Airway epithelial cell (primary cell): ENCODE measurements around the gene MYO9A. TPM values are rescaled to one million over a fixed set of nuclear protein-coding genes. Genes with fewer than 3 reads are reported as not detected.

ENCODE experiments used
- total RNA-seq: library from RNA; depleted of rRNA; stranded (reverse); fragments of >200 nt; gene quantifications from 2 replicates; pipeline ENCODE4 v1.2.3, GENCODE V29; 2015

Gene MYO9A
- 15.6 and 21.5 TPM in 2 replicates for total RNA-seq

DNA sequence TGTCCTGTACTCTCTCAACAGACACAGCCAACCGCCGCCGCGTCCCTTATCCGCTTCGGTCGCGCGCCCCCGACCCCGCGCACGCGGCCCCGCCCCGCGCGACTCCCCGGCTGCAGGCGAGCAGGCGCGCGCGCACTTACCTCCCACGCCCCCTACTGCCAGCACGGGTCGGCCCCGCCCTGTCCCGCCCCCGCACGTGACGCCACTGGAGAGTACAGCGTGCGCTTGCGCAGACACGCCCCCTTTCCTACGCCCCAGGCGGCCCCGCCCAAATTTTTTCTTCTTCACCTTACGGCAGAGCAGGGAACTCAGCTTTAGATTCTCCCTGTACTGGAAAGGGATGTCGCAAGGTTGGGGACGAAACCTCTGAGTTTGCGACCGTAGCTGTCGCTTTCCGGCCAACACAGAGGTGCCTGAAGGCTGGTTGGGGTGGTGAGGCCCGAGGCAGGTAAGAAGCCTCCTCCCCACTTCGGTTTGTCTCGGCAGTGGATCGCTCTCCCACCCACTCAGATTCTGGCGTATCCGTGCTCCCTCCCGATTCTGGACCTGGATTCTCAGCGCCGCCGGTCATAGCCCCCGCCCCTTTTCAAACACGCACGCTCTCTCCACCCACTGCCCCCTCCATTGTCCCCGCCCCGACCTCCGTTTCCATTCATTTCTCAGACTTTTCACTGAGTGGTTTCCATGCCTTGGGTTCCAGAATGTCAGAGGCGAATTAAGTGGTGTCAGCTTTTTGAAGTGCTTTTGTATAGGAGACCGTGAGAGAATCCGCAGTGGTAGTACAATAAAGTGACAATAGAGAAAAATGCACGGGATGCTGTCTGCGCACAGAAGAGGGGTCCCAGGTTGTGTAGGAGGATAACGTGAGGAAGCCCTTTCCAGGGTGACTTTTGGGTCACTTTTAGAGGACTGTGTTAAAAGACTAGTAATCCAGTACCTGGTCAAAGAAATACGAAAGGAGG lies at the start of gene MYO9A, which contains the start of gene SENP8:
Gene MYO9A, minus strand, starts transcription at position 134 of the 962 bp plus-strand sequence. CDS start 71,587 bp downstream, outside the sequence.
Gene SENP8, plus strand, starts transcription at position 387 of the 962 bp plus-strand sequence. CDS start 21,221 bp downstream, outside the sequence.

DNA sequence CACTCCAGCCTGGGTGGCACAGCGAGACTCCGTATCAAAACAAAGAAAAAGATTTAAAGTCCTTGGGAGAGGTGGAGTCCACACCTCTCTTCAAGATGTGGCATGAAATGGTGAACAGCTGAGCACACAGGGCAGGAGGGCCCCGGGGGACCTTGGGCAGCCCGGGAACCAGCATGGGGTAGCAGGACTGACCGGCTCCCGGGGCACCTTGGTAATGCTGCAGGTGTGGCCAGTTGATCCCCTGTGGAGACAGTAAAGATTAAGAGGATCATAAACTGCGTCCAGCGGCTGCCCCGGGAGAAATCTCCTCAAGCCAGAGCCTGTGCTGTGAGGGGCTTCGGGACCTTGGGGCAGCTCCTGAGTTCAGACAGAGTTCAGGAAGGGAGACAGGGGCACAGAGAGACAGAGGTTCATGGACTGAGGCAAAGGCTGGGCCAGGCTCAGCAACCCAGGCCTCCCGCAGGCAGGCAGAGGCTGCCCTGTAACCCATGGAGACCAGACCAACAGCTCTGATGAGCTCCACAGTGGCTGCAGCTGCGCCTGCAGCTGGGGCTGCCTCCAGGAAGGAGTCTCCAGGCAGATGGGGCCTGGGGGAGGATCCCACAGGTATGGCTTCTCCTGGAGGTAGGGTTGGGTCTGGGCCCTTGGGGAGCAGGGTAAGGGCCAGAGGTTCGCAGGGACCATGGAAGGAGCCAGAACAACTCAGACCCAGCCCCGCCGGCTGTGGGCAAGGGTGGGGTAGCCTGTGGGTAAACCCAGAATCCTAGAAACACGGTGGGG lies 307.5 kb downstream of the MYO9A start, which contains the start of gene NR2E3:
Gene NR2E3, plus strand, starts transcription at position 299 of the 780 bp plus-strand sequence. Its CDS starts 190 bp downstream, at position 489.

Other genes with a start within 250 kb of the MYO9A start
- 3.0 and 3.5 TPM in 2 replicates for gene SENP8, start 253 bp upstream of the MYO9A start, total RNA-seq
- gene GRAMD2A, start 79.6 kb upstream of the MYO9A start, total RNA-seq = 7.3 and 10.2 TPM in 2 replicates
- 1,783 and 1,936 TPM in 2 replicates for gene PKM, start 113.0 kb upstream of the MYO9A start, total RNA-seq
- gene PARP6, start 154.4 kb upstream of the MYO9A start, total RNA-seq = 7.5 and 11.1 TPM in 2 replicates
- gene CELF6, start 202.0 kb upstream of the MYO9A start, total RNA-seq = 0.35 TPM in 1 of 2 replicates, not detected in the other